ENCODE results near the gene ESRP2. TPM values are rescaled to one million over a fixed set of nuclear protein-coding genes. Genes with fewer than 3 reads are reported as not detected.

ESRP2 gene
- total RNA-seq, 2 donors from 2014 or later: 2.0 to 9.1 TPM

DNA sequence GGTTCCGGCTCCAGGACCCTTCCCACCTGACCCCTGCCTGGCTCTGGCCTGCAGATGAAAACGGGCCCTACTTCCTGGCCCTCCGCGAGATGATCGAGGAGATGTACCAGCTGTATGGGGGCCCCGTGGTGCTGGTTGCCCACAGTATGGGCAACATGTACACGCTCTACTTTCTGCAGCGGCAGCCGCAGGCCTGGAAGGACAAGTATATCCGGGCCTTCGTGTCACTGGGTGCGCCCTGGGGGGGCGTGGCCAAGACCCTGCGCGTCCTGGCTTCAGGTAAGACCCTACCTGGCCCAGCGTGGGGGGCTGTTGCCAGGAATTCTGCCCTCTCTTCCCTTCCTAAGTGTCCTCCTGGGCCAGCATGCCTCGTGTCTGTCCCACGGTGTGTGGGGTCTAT, 19.8 kb upstream of the ESRP2 start:
- TF ChIP-seq, protein P1, sequence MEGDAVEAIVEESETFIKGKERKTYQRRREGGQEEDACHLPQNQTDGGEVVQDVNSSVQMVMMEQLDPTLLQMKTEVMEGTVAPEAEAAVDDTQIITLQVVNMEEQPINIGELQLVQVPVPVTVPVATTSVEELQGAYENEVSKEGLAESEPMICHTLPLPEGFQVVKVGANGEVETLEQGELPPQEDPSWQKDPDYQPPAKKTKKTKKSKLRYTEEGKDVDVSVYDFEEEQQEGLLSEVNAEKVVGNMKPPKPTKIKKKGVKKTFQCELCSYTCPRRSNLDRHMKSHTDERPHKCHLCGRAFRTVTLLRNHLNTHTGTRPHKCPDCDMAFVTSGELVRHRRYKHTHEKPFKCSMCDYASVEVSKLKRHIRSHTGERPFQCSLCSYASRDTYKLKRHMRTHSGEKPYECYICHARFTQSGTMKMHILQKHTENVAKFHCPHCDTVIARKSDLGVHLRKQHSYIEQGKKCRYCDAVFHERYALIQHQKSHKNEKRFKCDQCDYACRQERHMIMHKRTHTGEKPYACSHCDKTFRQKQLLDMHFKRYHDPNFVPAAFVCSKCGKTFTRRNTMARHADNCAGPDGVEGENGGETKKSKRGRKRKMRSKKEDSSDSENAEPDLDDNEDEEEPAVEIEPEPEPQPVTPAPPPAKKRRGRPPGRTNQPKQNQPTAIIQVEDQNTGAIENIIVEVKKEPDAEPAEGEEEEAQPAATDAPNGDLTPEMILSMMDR (IDR thresholded peaks at IDR 0.05): no peak
- peaks cover 55% of the 10 kb centered on the region for H3K36me3 ChIP-seq
- no peaks in the 10 kb centered on the region for H3K9me3 ChIP-seq
- H3K27me3 ChIP-seq (replicated peaks; ENCODE audit: insufficient read depth): no peaks in the 10 kb centered on the region
- ATAC-seq (ENCODE audit: insufficient number of reproducible peaks, low FRiP score, low read depth): no peak
- H3K4me3 ChIP-seq: no peak overlapping the region
- peak overlapping the region in 1 of 2 donors; percentile 99 for H3K27ac ChIP-seq
- H3K4me1 ChIP-seq (ENCODE audit: control insufficient read depth in 1 of 2, low read depth in 2 of 2): peaks cover 26 to 43% of the 10 kb centered on the region in 2 donors
- no peak for DNase-seq (ENCODE audit: low spot score)

DNA sequence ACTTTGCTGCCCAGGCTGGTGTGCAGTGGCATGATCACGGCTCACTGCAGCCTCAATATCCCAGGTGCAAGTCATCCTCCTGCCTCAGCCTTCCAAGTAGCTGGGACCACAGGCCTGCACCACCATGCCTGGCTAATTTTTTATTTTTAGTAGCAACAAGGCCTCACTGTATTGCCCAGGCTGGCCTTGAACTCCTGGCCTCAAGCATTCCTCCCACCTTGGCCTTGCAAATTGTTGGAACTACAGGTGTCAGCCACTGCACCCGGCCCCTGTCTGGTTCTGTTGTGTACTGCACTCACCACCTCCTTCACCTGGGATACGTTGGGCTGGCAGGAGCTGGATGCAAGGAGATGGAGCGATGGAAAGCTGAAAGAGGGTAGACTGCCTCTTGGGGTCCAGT, 17.8 kb upstream of the ESRP2 start:
- H3K36me3 ChIP-seq: peaks cover 52% of the 10 kb centered on the region
- H3K9me3 ChIP-seq: no peaks in the 10 kb centered on the region
- no peak for ATAC-seq (ENCODE audit: insufficient number of reproducible peaks, low FRiP score, low read depth)
- no peaks in the 10 kb centered on the region for H3K27me3 ChIP-seq (replicated peaks; ENCODE audit: insufficient read depth)
- no peak overlapping the region for H3K4me3 ChIP-seq
- DNase-seq (ENCODE audit: low spot score): no peak
- H3K4me1 ChIP-seq (ENCODE audit: control insufficient read depth in 1 of 2, low read depth in 2 of 2): peaks cover 26 to 46% of the 10 kb centered on the region in 2 donors
- H3K27ac ChIP-seq: no peak overlapping the region
- TF ChIP-seq, protein P1 (IDR thresholded peaks at IDR 0.05): no peak

DNA sequence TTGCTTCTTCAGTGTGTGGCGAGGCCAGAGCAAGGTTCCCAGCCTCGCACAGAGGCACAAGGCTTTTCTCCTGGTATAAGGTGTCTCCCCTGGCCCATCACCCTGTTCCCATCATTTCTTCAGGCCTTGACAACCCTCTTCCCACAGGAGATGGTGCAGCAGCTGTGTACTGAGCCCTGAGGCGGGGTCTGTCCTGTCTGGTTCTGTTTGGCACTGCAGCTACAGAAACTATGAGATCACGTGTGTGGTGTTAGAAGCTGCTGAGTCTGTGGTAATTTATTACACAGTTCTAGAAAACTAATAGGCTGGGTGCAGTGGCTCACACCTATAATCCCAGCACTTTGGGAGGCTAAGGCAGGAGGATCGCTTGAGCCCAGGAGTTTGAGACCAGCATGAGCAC, 16.5 kb upstream of the ESRP2 start:
- peak; percentile 44 for ATAC-seq (ENCODE audit: insufficient number of reproducible peaks, low FRiP score, low read depth)
- H3K36me3 ChIP-seq: peaks cover 52% of the 10 kb centered on the region
- H3K27ac ChIP-seq: peak overlapping the region; percentile 78 to 95
- H3K27me3 ChIP-seq (replicated peaks; ENCODE audit: insufficient read depth): no peaks in the 10 kb centered on the region
- peaks cover 33 to 46% of the 10 kb centered on the region in 2 donors for H3K4me1 ChIP-seq (ENCODE audit: control insufficient read depth in 1 of 2, low read depth in 2 of 2)
- no peaks in the 10 kb centered on the region for H3K9me3 ChIP-seq
- TF ChIP-seq, protein P1 (IDR thresholded peaks at IDR 0.05): no peak
- H3K4me3 ChIP-seq: no peak overlapping the region
- DNase-seq (ENCODE audit: low spot score): no peak

DNA sequence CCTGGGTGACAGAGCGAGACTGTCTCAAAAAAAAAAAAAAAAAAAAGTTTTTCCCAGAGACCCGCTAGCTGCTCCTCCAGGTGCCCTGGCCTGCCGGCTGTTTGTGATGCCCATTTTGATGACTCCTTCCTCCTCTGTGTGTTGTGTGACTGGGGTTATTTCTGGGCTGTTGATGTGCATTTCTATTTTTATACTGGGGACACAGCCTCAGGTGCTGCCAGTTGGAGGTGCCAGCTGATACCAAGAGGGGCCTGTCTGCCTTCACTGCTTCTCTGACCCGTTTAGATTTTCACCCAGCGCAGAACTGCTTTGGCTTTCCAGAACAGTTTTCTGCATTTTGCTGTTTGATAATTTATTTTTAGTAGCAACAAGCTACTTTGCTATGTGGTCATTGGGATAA, 15.9 kb upstream of the ESRP2 start:
- Histone ChIP-seq H3K4me1 (ENCODE audit: control insufficient read depth in 1 of 2, low read depth in 2 of 2) (peaks cover 36 to 46% of the 10 kb centered on the region in 2 donors), H3K27ac (peak overlapping the region; percentile 78 to 95), H3K9me3 (no peaks in the 10 kb centered on the region), H3K36me3 (peaks cover 52% of the 10 kb centered on the region), H3K4me3 (no peak overlapping the region), H3K27me3 (replicated peaks; ENCODE audit: insufficient read depth) (no peaks in the 10 kb centered on the region)
- DNase-seq (ENCODE audit: low spot score) (no peak), ATAC-seq (ENCODE audit: insufficient number of reproducible peaks, low FRiP score, low read depth) (no peak)
- TF ChIP-seq, protein P1 (IDR thresholded peaks at IDR 0.05): no peak

DNA sequence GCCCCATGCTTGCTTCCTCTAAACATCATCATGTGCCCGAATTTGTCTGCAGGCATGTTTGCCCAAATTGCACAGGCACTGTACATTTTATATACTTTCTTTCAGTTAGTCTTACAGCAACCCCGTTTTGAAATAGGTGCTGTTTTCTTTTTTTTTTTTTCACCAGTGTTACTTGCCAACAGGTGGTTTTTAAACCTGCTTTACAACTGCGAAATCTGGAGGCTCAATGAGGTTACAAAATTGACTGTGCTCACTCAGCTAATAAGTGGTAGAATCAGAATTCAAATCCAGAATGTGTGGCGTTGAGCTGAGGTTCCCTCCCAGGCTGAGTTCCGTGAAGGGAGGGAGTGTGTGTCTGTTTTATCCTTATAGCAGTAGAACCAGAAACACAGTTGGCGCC, 15.0 kb upstream of the ESRP2 start:
- H3K9me3 ChIP-seq: no peaks in the 10 kb centered on the region
- H3K4me1 ChIP-seq (ENCODE audit: control insufficient read depth in 1 of 2, low read depth in 2 of 2): peaks cover 43 to 54% of the 10 kb centered on the region in 2 donors
- H3K27me3 ChIP-seq (replicated peaks; ENCODE audit: insufficient read depth): no peaks in the 10 kb centered on the region
- no peak overlapping the region for H3K4me3 ChIP-seq
- H3K36me3 ChIP-seq: peaks cover 49% of the 10 kb centered on the region
- DNase-seq (ENCODE audit: low spot score) (no peak), ATAC-seq (ENCODE audit: insufficient number of reproducible peaks, low FRiP score, low read depth) (no peak)
- peak overlapping the region; percentile 78 to 95 for H3K27ac ChIP-seq
- TF ChIP-seq, protein P1 (IDR thresholded peaks at IDR 0.05): no peak
